A549 (cell line): Measurements from ENCODE around the gene SLC10A3. TPM values are rescaled to one million over a fixed set of nuclear protein-coding genes. Genes with fewer than 3 reads are reported as not detected.

Experiments used
- ATAC-seq, 2 experiments: fragments of 200-7000 bp in 1 of 2; fragments of >200 bp in 1 of 2; cut with Nextera tagmentation in 1 of 2; cut with Tn5 transposase in 1 of 2; 3 replicates each; pipeline versions ENCODE4 v1.8.0 to v1.9.1; 2018 to 2020; ENCODE audit warnings: mild to moderate bottlenecking in 1 of 2, moderate library complexity in 1 of 2
- CTCF ChIA-PET: fragments of 300-600 bp; sonication (Branson Sonifier 250); formaldehyde crosslinking; extraction: SDS; loops from one replicate; lab custom pipeline; 2021; ENCODE audit warnings: antibody characterized with exemption, inconsistent platforms; lab: Yijun Ruan, JAX
- POLR2A ChIA-PET: fragments of 350-600 bp; formaldehyde crosslinking; extraction: SDS; loops from one replicate; lab custom pipeline; 2021; ENCODE audit warnings: antibody characterized with exemption, inconsistent platforms; lab: Yijun Ruan, JAX
- DNase-seq, 2 experiments: peaks; one replicate each; pipeline versions ENCODE4 v3.0.0 to v3.0.0-alpha.2; 2011 to 2016; ENCODE audit warnings: low read depth in 1 of 2, low spot score in 1 of 2
- FAIRE-seq: peaks from 2 replicates; lab custom pipeline; 2011; peaks lifted over from hg19 to GRCh38; lab: Jason Lieb, UNC
- H3K27ac ChIP-seq, 2 experiments: fragments of >200 bp; sonication (Bioruptor Twin); formaldehyde crosslinking; 3 replicates each; pipeline ENCODE4 v1.5.1; 2016 to 2017
- H3K4me1 ChIP-seq: fragments of >200 bp; sonication (Bioruptor Twin); formaldehyde crosslinking; 3 replicates; pipeline ENCODE4 v1.6.1; 2016
- H3K4me2 ChIP-seq: fragments of >200 bp; sonication (Bioruptor Twin); formaldehyde crosslinking; 3 replicates; pipeline ENCODE4 v1.6.1; 2016
- H3K4me3 ChIP-seq: fragments of >200 bp; sonication (Bioruptor Twin); formaldehyde crosslinking; 3 replicates; pipeline ENCODE4 v1.5.1; 2016
- H3K9me3 ChIP-seq: fragments of >200 bp; sonication (Bioruptor Twin); formaldehyde crosslinking; 3 replicates; pipeline ENCODE4 v1.6.1; 2016
- BCL3 ChIP-seq: fragments of >200 bp; sonication (Bioruptor Twin); formaldehyde crosslinking; IDR thresholded peaks from 3 replicates; pipeline ENCODE4 v1.6.1; 2016
- BHLHE40 ChIP-seq: IDR thresholded peaks from 2 replicates; pipeline ENCODE4 v1.6.1; 2012; ENCODE audit warnings: low read depth, low read length, inconsistent platforms
- CBX8 ChIP-seq: fragments of 200-600 bp; sonication (generic); IDR thresholded peaks from 2 replicates; pipeline ENCODE4 v1.6.1; 2016
- CHD2 ChIP-seq: fragments of 150-350 bp; IDR thresholded peaks from 2 replicates; pipeline ENCODE4 v1.6.1; 2014; ENCODE audit warnings: low read length; ENCODE audit not compliant: partially characterized antibody
- E2F6 ChIP-seq: IDR thresholded peaks from 2 replicates; pipeline ENCODE4 v1.6.1; 2012; ENCODE audit warnings: low read depth, borderline replicate concordance
- EHMT2 ChIP-seq: fragments of 200-600 bp; sonication (generic); IDR thresholded peaks from 2 replicates; pipeline ENCODE4 v1.6.1; 2016; ENCODE audit warnings: antibody characterized with exemption, low read depth, mild to moderate bottlenecking, moderate library complexity
- ELK1 ChIP-seq: fragments of 150-350 bp; IDR thresholded peaks from 2 replicates; pipeline ENCODE4 v1.6.1; 2014; ENCODE audit warnings: low read depth, mild to moderate bottlenecking, low read length
- FOSB ChIP-seq: fragments of 250-450 bp; sonication (Bioruptor Pico); IDR thresholded peaks from 2 replicates; pipeline ENCODE4 v1.5.0; 2020; ENCODE audit warnings: mild to moderate bottlenecking, moderate library complexity
- FOSL2 ChIP-seq, 2 experiments: fragments of 450-650 bp in 1 of 2; fragments of >200 bp in 1 of 2; sonication (Bioruptor Twin) in 1 of 2; formaldehyde crosslinking; IDR thresholded peaks; 2 replicates each; pipeline versions ENCODE4 v1.5.0 to v1.6.1; 2016 to 2020; ENCODE audit warnings: mild to moderate bottlenecking in 1 of 2, moderate library complexity in 1 of 2
- FOXS1 ChIP-seq: fragments of 250-450 bp; sonication (Bioruptor Pico); IDR thresholded peaks from 2 replicates; pipeline ENCODE4 v1.5.0; 2020; ENCODE audit warnings: mild to moderate bottlenecking, moderate library complexity
- GATA3 ChIP-seq: IDR thresholded peaks from 2 replicates; pipeline ENCODE4 v1.6.1; 2012; ENCODE audit warnings: borderline replicate concordance
- HOXA7 ChIP-seq: fragments of 250-450 bp; sonication (Bioruptor Pico); IDR thresholded peaks from 2 replicates; pipeline ENCODE4 v1.5.0; 2020; ENCODE audit warnings: mild to moderate bottlenecking, moderate library complexity
- HOXB5 ChIP-seq: fragments of 250-450 bp; sonication (Bioruptor Pico); IDR thresholded peaks from 2 replicates; pipeline ENCODE4 v1.5.0; 2020; ENCODE audit warnings: mild to moderate bottlenecking, moderate library complexity
- JUN ChIP-seq, 2 experiments: fragments of >200 bp; sonication (Bioruptor Twin); formaldehyde crosslinking; IDR thresholded peaks; 2 replicates in 1 of 2; 3 replicates in 1 of 2; pipeline ENCODE4 v1.6.1; 2016 to 2017
- KDM5A ChIP-seq: fragments of 200-600 bp; sonication (generic); IDR thresholded peaks from 2 replicates; pipeline ENCODE4 v1.6.1; 2016; ENCODE audit warnings: antibody characterized with exemption, mild to moderate bottlenecking
- MAFK ChIP-seq: fragments of 450-650 bp; IDR thresholded peaks from 2 replicates; pipeline ENCODE4 v1.6.1; 2014; ENCODE audit not compliant: partially characterized antibody
- MYC ChIP-seq: IDR thresholded peaks from 2 replicates; pipeline ENCODE4 v1.6.1; 2012; ENCODE audit warnings: mild to moderate bottlenecking, inconsistent platforms, low read length, improper control_type of control experiment, borderline replicate concordance
- NFE2L2 ChIP-seq: fragments of 150-350 bp; conservative IDR thresholded peaks from 2 replicates; pipeline ENCODE4 v1.6.1; 2014; ENCODE audit warnings: low read length
- NPAS2 ChIP-seq: fragments of 250-450 bp; sonication (Bioruptor Pico); IDR thresholded peaks from 2 replicates; pipeline ENCODE4 v1.8.0; 2022; ENCODE audit warnings: mild to moderate bottlenecking, moderate library complexity, borderline replicate concordance
- PHF8 ChIP-seq: fragments of 200-600 bp; sonication (generic); IDR thresholded peaks from 2 replicates; pipeline ENCODE4 v1.6.1; 2016; ENCODE audit warnings: low read depth, mild to moderate bottlenecking, antibody characterized with exemption, moderate library complexity, borderline replicate concordance
- POLR2A ChIP-seq: IDR thresholded peaks from 2 replicates; pipeline ENCODE4 v1.6.1; 2012; ENCODE audit warnings: mild to moderate bottlenecking, low read length
- POLR2AphosphoS2 ChIP-seq: conservative IDR thresholded peaks from 2 replicates; pipeline ENCODE4 v1.6.1; 2012; ENCODE audit warnings: low read length, improper control_type of control experiment, inconsistent platforms
- RAD21 ChIP-seq, 2 experiments: fragments of >200 bp in 1 of 2; sonication (Bioruptor Twin) in 1 of 2; formaldehyde crosslinking in 1 of 2; IDR thresholded peaks in 1 of 2; conservative IDR thresholded peaks in 1 of 2; 2 replicates in 1 of 2; 3 replicates in 1 of 2; pipeline ENCODE4 v1.6.1; 2012 to 2018; ENCODE audit warnings: inconsistent platforms in 1 of 2
- RCOR1 ChIP-seq: fragments of 150-350 bp; IDR thresholded peaks from 2 replicates; pipeline ENCODE4 v1.6.1; 2014; ENCODE audit warnings: antibody characterized with exemption, low read length, low read depth
- RFX5 ChIP-seq: fragments of 450-650 bp; IDR thresholded peaks from 2 replicates; pipeline ENCODE4 v1.7.1; 2014; ENCODE audit warnings: antibody characterized with exemption, mild to moderate bottlenecking, moderate library complexity
- ZC3H11A ChIP-seq: fragments of 450-650 bp; IDR thresholded peaks from 2 replicates; pipeline ENCODE4 v1.6.1; 2014; ENCODE audit warnings: antibody characterized with exemption, mild to moderate bottlenecking
- ZNF302 ChIP-seq: fragments of 250-450 bp; sonication (Bioruptor Pico); IDR thresholded peaks from 2 replicates; pipeline ENCODE4 v1.9.0; 2021; ENCODE audit warnings: inconsistent platforms, mild to moderate bottlenecking, moderate library complexity
- WGBS: methylation state at CpG from one replicate; pipeline ENCODE4 v1.1.6; 2017; ENCODE audit errors: missing lambda C conversion rate; 5-methylcytosine and 5-hydroxymethylcytosine counted together
- polyA plus RNA-seq, 4 experiments: library from polyadenylated mRNA; depleted of rRNA in 3 of 4; stranded (reverse); fragments of >200 nt; fragmentation: RNase III in 1 of 4; extraction: RNeasy Plus Mini Kit Qiagen cat#74134 plus additional on column Dnase treatment in 1 of 4; gene quantifications; 2 replicates in 3 of 4; 3 replicates in 1 of 4; pipeline ENCODE4 v1.2.3, GENCODE V29; 2011 to 2017

The SLC10A3 gene
- polyA plus RNA-seq, 2 of the 4 experiments (the other 2 are of a cell fraction) = 9.0 to 21.7 TPM

DNA sequence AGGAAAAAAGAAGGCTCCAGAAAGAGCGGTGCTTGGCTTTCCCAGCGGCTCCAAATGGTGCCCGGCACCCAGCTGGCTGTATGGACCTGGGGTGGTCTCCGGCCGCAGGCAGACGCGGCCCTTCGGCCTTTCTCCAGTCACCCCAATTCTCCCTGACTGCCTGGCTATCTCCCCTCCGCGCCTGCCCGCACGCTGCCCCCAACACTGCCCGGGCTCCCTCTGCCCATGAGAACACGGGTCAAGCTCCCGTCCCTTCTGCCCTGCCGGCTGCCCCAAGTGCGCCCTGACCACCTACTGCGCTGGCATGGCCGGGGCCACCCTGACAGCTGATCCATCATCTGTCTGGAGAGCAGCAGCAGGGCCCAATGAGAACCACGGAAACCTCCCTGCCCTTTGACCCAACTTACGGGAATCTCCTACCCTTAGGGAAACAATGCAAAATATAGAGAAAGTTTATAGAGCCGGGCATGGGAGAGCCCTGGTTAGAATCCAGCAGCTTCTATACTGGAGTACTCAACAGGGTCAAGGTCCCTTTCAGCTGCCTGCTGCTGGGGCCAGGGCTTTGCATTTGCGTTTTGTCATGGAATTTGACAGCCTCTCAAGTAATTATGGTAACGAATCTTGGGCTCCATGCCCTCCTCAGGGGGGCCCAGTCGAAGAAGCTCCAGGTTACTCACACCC lies 26.8 kb upstream of the SLC10A3 start:
- no peak for DNase-seq
- Histone ChIP-seq H3K4me3 (no peak overlapping the region), H3K4me2 (peak overlapping the region; percentile 79), H3K4me1 (peaks cover 10% of the 10 kb centered on the region; the same call in 2 of the 3 replicates)
- FAIRE-seq = no peak
- TF ChIP-seq NPAS2 (CRISPR knock-in tag) (no peak), ZC3H11A (no peak), RFX5 (no peak), FOSB (CRISPR knock-in tag) (no peak), RCOR1 (no peak), CBX8 (no peak), ZNF302 (CRISPR knock-in tag) (no peak), HOXA7 (no peak), POLR2A (no peak), GATA3 (no peak), HOXB5 (CRISPR knock-in tag) (no peak), NFE2L2 (no peak)
- TF ChIP-seq, all 56 proteins: peak for 0
- CTCF ChIA-PET = interaction anchor here (1.7 to 2.4 kb wide), 2 partner anchors 9 to 144 kb away, joined by 3 to 8 read pairs; no protein-coding TSS in a partner anchor
- 91% methylated on average over 20 of the region's 25 CpGs for WGBS
- POLR2A ChIA-PET = interaction anchor here (1.3 kb wide), 1 partner anchor 27 kb away, joined by 3 read pairs; the partner anchor contains the start of gene SLC10A3
- no peak for ATAC-seq
- no peaks in the 10 kb centered on the region for H3K9me3 ChIP-seq
- peak overlapping the region in 1 of 2 experiments; percentile 86; a peak in 2 of 6 replicates for H3K27ac ChIP-seq

GRCh38 chrX:154516656-154517100 lies 26.2 kb upstream of the SLC10A3 start:
- CTCF ChIA-PET = interaction anchor here (1.7 to 2.4 kb wide), 2 partner anchors 10 to 143 kb away, joined by 3 to 8 read pairs; no protein-coding TSS in a partner anchor
- Histone ChIP-seq H3K4me1 (peaks cover 10% of the 10 kb centered on the region; the same call in 2 of the 3 replicates), H3K4me3 (peak overlapping the region; percentile 41), H3K27ac (peak overlapping the region; percentile 70 to 86), H3K9me3 (no peaks in the 10 kb centered on the region), H3K4me2 (peak overlapping the region; percentile 79)
- DNase-seq = no peak
- TF ChIP-seq RCOR1 (no peak), RAD21 (conservative IDR thresholded peaks at IDR 0.05 in 1 of 2, IDR thresholded peaks at IDR 0.05 in 1 of 2) (no peak), ELK1 (no peak), JUN (IDR thresholded peaks at IDR 0.05) (no peak), BHLHE40 (no peak), CHD2 (no peak), MYC (no peak), NPAS2 (CRISPR knock-in tag) (no peak), GATA3 (no peak), FOXS1 (CRISPR knock-in tag) (no peak)
- FAIRE-seq = no peak
- ATAC-seq = peak; percentile 14
- WGBS = 49% methylated on average over 19 of the region's 19 CpGs
- POLR2A ChIA-PET = interaction anchor here (0.6 to 1.3 kb wide), 6 partner anchors 9 to 143 kb away, joined by 3 to 6 read pairs (median 4); partner anchors contain the start of gene SLC10A3

DNA sequence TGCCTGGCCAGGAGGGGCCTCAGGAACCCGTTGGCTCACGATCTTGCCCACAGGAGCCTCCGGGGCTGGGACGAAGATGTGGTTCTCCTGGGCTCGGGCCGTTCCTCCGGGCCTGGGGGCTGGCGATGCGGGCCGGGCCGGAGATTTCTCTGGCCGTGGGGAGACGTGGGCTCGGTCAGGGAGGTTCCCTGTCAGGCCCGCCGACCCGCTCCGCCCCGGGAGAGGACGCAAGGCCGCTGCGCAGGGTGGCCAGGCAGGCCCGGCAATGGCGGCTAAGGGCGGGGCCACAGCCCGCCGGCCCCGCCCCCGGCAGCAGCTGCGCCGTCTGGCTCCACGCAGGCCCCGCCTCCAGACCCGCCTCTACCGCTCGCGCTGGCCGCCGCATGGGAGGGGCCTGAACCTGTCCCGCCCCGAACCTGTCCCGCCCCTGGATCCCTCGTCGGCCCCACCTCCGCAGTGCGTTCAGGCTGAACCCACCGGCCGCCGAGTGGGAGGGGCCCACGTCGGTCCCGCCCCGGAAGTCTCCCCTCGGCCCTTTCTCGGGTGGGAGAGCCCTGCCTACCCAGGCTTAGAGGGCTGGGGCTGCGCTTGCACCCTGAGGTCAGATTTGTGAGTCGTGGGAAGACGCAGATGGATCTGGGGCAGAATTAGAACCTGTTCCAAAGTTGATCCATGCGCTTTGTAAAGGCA lies 25.7 kb upstream of the SLC10A3 start, which contains the start of gene FAM3A:
TSS of gene FAM3A (minus strand) at position 267 of the 690 bp plus-strand sequence. CDS start 460 bp downstream, outside the sequence.
- FAIRE-seq (peak; percentile 97), ATAC-seq (peak; percentile 84 to 92)
- POLR2A ChIA-PET = interaction anchor here (0.6 to 1.3 kb wide), 5 partner anchors 9 to 143 kb away, joined by 3 to 6 read pairs (median 4); partner anchors contain the start of gene SLC10A3
- TF ChIP-seq KDM5A (no peak), MAFK (no peak), EHMT2 (no peak), JUN (IDR thresholded peaks at IDR 0.05) (peak in 1 of 2 experiments; percentile 49; a peak in 1 of 5 replicates), PHF8 (peak; percentile 73; the same call in 1 of the 2 replicates), POLR2AphosphoS2 (peak; percentile 84; the same call in 1 of the 2 replicates), FOSL2 (IDR thresholded peaks at IDR 0.05) (no peak), FOSL2 (CRISPR knock-in tag; IDR thresholded peaks at IDR 0.05) (no peak), E2F6 (0 out of 2 replicates have a peak, but pooled peaks have one; percentile 35), POLR2A (peak; percentile 76), NPAS2 (CRISPR knock-in tag) (no peak), BCL3 (peak; percentile 51; the same call in 1 of the 3 replicates)

More for the DNA sequence above, 25.7 kb upstream of the SLC10A3 start, which contains the start of gene FAM3A:
- peak; percentile 45 to 92 for DNase-seq
- 13% methylated on average over 3 of the region's 59 CpGs for WGBS
- Histone ChIP-seq H3K4me2 (peak within 1 kb of the TSS; percentile 79), H3K4me3 (peak within 1 kb of the TSS; percentile 69), H3K27ac (peak within 1 kb of the TSS; percentile 86 to 91), H3K9me3 (no peaks in the 10 kb centered on the region), H3K4me1 (peaks cover 10% of the 10 kb centered on the region; the same call in 2 of the 3 replicates)
- CTCF ChIA-PET = interaction anchor here (1.6 to 2.4 kb wide), 3 partner anchors 10 to 143 kb away, joined by 3 to 8 read pairs (median 5); no protein-coding TSS in a partner anchor
